Spleen (tissue), 7 donors: ENCODE results near the gene FHAD1.

ENCODE experiments used
- POLR2A ChIP-seq, 3 donors: fragments of 450-650 bp; IDR thresholded peaks; one replicate each; pipeline ENCODE4 v1.5.1; 2017; ENCODE audit warnings: antibody characterized with exemption in 3 of 3, mild to moderate bottlenecking in 1 of 3
- TF ChIP-seq, protein P1 (sequence below), 11 experiments: fragments of 200-600 bp in 7 of 11; fragments of 450-650 bp in 4 of 11; sonication (generic) in 4 of 11; IDR thresholded peaks in 8 of 11; conservative IDR thresholded peaks in 3 of 11; 1 replicate in 7 of 11; 2 replicates in 4 of 11; pipeline versions ENCODE4 v1.4.0 to v1.8.0; 2016 to 2021; ENCODE audit warnings: antibody characterized with exemption in 11 of 11, inconsistent platforms in 4 of 11, mild to moderate bottlenecking in 1 of 11
- donor health status: DM: no; HTN: no; CAD: no; lungs with moderate emphysema.
- donor health status: DM: no; HTN: no; CAD: no.
- donor health status: DM: no; HTN: no; CAD: no.

GRCh38 chr1:15299179-15299578 lies 52.2 kb downstream of the FHAD1 start:
- TF ChIP-seq, protein P1, sequence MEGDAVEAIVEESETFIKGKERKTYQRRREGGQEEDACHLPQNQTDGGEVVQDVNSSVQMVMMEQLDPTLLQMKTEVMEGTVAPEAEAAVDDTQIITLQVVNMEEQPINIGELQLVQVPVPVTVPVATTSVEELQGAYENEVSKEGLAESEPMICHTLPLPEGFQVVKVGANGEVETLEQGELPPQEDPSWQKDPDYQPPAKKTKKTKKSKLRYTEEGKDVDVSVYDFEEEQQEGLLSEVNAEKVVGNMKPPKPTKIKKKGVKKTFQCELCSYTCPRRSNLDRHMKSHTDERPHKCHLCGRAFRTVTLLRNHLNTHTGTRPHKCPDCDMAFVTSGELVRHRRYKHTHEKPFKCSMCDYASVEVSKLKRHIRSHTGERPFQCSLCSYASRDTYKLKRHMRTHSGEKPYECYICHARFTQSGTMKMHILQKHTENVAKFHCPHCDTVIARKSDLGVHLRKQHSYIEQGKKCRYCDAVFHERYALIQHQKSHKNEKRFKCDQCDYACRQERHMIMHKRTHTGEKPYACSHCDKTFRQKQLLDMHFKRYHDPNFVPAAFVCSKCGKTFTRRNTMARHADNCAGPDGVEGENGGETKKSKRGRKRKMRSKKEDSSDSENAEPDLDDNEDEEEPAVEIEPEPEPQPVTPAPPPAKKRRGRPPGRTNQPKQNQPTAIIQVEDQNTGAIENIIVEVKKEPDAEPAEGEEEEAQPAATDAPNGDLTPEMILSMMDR (IDR thresholded peaks at IDR 0.05 in 8 of 11, conservative IDR thresholded peaks at IDR 0.05 in 3 of 11) = no peak
- TF ChIP-seq POLR2A (IDR thresholded peaks at IDR 0.05) = no peak
